Skeletal muscle satellite cell (primary cell): Measurements from ENCODE around the gene GPR180.

Experiments used
- H3K27me3 ChIP-seq: 2 replicates; pipeline ENCODE4 v1.7.0; 2013; ENCODE audit warnings: low read length; ENCODE audit not compliant: control insufficient read depth, insufficient read depth
- H3K36me3 ChIP-seq: 2 replicates; pipeline ENCODE4 v1.7.0; 2013; ENCODE audit warnings: mild to moderate bottlenecking, control low read depth, low read length; ENCODE audit not compliant: insufficient read depth
- H3K4me1 ChIP-seq: 2 replicates; pipeline ENCODE4 v1.7.0; 2013; ENCODE audit warnings: low read length; ENCODE audit not compliant: control insufficient read depth, insufficient read depth
- H3K4me2 ChIP-seq: 2 replicates; pipeline ENCODE4 v1.7.0; 2013; ENCODE audit warnings: mild to moderate bottlenecking, low read length
- H3K4me3 ChIP-seq: 2 replicates; pipeline ENCODE4 v1.7.0; 2013; ENCODE audit warnings: low read length
- H3K9ac ChIP-seq: 2 replicates; pipeline ENCODE4 v1.7.0; 2013; ENCODE audit warnings: mild to moderate bottlenecking, low read depth, low read length, moderate library complexity
- H3K9me3 ChIP-seq: replicated peaks from 2 replicates; pipeline ENCODE4 v1.7.0; 2013; ENCODE audit warnings: mild to moderate bottlenecking, control low read depth, low read length

Gene GPR180

GRCh38 chr13:94568443-94568842 is 33.2 kb upstream of the GPR180 start:
- Histone ChIP-seq H3K4me2 (no peak overlapping the region), H3K36me3 (peaks cover 51% of the 10 kb centered on the region), H3K27me3 (no peaks in the 10 kb centered on the region), H3K4me1 (no peaks in the 10 kb centered on the region), H3K9ac (no peak overlapping the region), H3K4me3 (no peak overlapping the region), H3K9me3 (no peaks in the 10 kb centered on the region)

DNA sequence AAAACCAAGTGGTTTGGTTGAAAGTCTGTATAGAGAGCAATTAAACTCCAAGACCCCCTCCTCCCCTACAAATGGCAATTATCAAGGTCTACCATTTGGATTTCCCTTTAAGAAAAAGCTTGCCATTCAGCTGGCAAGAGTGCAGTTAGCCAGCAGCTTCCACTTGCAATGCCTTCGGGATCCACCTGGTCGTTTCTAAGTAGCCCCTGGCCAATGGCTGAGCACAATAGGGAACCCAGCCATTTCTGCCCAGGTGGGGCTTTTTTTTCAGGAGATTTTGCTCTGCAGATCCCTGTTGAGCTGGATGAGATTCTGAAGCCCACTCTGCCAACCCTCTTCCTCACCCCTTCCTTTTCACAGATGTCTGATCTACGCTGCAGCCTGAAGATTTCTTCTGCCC is 32.0 kb upstream of the GPR180 start:
- H3K9me3 ChIP-seq = no peaks in the 10 kb centered on the region
- no peak overlapping the region for H3K9ac ChIP-seq
- H3K4me2 ChIP-seq = no peak overlapping the region
- H3K27me3 ChIP-seq = no peaks in the 10 kb centered on the region
- H3K4me3 ChIP-seq = no peak overlapping the region
- peaks cover 63% of the 10 kb centered on the region for H3K36me3 ChIP-seq
- no peaks in the 10 kb centered on the region for H3K4me1 ChIP-seq

- H3K4me3 ChIP-seq = no peak overlapping the region
- peaks cover 8% of the 10 kb centered on the region for H3K4me1 ChIP-seq
- no peaks in the 10 kb centered on the region for H3K27me3 ChIP-seq
- no peaks in the 10 kb centered on the region for H3K9me3 ChIP-seq
- no peak overlapping the region for H3K4me2 ChIP-seq
- peaks cover 79% of the 10 kb centered on the region for H3K36me3 ChIP-seq
- H3K9ac ChIP-seq = no peak overlapping the region
Observed at GRCh38 chr13:94579063-94579462, 22.6 kb upstream of the GPR180 start.

- Histone ChIP-seq H3K4me2 (no peak overlapping the region), H3K9me3 (no peaks in the 10 kb centered on the region), H3K4me1 (peaks cover 13% of the 10 kb centered on the region), H3K9ac (no peak overlapping the region), H3K4me3 (no peak overlapping the region), H3K36me3 (peaks cover 57% of the 10 kb centered on the region), H3K27me3 (no peaks in the 10 kb centered on the region)
Observed at GRCh38 chr13:94583926-94584325, 17.7 kb upstream of the GPR180 start.

DNA sequence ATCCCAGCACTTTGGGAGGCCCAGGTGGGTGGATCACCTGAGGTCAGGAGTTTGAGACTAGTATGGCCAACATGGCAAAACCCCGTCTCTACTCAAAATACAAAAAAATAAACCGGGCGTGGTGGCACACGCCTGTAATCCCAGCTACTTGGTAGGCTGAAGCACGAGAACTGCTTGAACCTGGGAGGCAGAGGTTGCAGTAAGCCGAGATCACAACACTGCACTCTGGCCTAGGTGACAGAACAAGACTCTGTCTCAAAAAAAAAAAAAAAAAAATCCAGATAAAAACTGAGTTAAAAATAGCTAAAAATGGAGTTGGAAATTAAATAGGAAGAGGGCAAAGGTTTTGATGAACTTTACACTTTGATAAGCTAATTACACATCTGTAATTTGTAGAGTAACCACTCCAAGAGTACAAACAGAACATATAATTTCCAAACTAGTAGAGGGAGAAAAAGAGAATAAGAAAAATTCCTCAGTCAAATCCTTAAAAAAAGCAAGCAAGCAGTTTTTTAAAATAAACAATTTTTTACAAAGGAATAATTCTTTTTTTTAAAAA is 16.0 kb upstream of the GPR180 start:
- Histone ChIP-seq H3K9ac (no peak overlapping the region), H3K4me2 (no peak overlapping the region), H3K27me3 (no peaks in the 10 kb centered on the region), H3K4me3 (no peak overlapping the region), H3K4me1 (peaks cover 13% of the 10 kb centered on the region), H3K9me3 (no peaks in the 10 kb centered on the region), H3K36me3 (peaks cover 44% of the 10 kb centered on the region)

DNA sequence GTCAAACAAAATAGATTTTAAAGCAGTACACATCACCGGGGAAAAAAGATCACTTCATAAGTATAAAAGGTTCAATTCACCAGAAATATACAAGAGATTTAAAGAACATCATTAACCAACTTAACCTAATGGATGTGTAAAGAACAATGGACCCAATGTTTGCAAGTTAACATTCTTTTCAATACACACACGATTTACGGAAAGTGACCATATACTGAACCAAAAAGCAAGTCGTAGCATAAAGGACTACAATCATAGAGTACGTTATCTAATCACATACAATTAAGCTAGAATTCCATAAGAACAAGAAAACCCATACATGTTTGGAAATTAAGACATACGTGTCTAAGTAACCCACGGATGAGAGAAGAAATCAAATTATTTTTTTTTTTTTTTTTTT is 15.3 kb upstream of the GPR180 start:
- Histone ChIP-seq H3K9ac (no peak overlapping the region), H3K36me3 (peaks cover 48% of the 10 kb centered on the region), H3K4me2 (no peak overlapping the region), H3K9me3 (no peaks in the 10 kb centered on the region), H3K27me3 (no peaks in the 10 kb centered on the region), H3K4me1 (peaks cover 13% of the 10 kb centered on the region), H3K4me3 (no peak overlapping the region)

DNA sequence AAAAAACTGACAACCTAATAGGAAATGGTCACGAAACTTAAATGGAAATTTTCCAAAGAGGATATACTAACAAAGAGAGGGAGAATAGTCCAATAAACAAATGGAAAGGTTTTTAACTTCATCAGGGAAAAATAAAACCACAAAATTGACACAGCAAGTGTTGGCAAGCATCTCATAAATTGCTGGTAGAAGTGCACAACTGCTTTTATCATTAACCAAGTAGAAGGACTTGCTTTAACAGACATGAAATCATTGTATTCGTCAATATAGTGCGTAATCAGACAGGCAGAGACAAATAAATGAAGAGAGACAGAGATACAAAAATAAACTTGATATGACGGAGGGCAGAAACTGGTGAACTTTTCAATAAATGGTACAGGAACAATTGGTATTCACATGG is 13.1 kb upstream of the GPR180 start:
- H3K36me3 ChIP-seq = peaks cover 50% of the 10 kb centered on the region
- no peak overlapping the region for H3K4me2 ChIP-seq
- no peaks in the 10 kb centered on the region for H3K9me3 ChIP-seq
- H3K27me3 ChIP-seq = no peaks in the 10 kb centered on the region
- no peak overlapping the region for H3K9ac ChIP-seq
- no peak overlapping the region for H3K4me3 ChIP-seq
- H3K4me1 ChIP-seq = peaks cover 10% of the 10 kb centered on the region

DNA sequence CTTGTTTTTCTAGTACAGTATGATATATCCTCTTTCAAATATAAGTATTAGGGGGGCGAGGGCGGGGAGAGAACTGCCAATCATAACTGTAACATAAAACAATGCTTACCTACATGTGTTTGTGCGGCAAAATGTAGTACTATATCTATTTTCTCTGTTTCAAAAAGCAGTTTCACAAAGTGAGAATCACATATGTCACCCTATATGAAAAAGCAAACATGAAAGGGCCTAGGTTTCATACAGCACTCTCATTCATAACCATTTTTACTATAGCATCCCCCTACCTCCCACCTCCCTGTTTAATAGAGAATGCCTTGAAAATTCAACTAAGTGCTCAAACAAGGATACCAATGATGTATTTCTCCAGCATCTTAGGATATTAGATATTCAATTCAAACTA is 10.9 kb upstream of the GPR180 start:
- Histone ChIP-seq H3K9me3 (no peaks in the 10 kb centered on the region), H3K36me3 (peaks cover 33% of the 10 kb centered on the region), H3K4me1 (peaks cover 14% of the 10 kb centered on the region), H3K27me3 (no peaks in the 10 kb centered on the region), H3K4me2 (no peak overlapping the region), H3K4me3 (no peak overlapping the region), H3K9ac (no peak overlapping the region)

- H3K36me3 ChIP-seq = peaks cover 27% of the 10 kb centered on the region
- peak overlapping the region; percentile 97 for H3K9ac ChIP-seq
- H3K9me3 ChIP-seq = no peaks in the 10 kb centered on the region
- H3K4me1 ChIP-seq = peaks cover 14% of the 10 kb centered on the region
- H3K4me2 ChIP-seq = peak overlapping the region; percentile 95
- H3K27me3 ChIP-seq = no peaks in the 10 kb centered on the region
- peak overlapping the region; percentile 94 for H3K4me3 ChIP-seq
Observed at GRCh38 chr13:94595001-94595949, 6.4 kb upstream of the GPR180 start.

DNA sequence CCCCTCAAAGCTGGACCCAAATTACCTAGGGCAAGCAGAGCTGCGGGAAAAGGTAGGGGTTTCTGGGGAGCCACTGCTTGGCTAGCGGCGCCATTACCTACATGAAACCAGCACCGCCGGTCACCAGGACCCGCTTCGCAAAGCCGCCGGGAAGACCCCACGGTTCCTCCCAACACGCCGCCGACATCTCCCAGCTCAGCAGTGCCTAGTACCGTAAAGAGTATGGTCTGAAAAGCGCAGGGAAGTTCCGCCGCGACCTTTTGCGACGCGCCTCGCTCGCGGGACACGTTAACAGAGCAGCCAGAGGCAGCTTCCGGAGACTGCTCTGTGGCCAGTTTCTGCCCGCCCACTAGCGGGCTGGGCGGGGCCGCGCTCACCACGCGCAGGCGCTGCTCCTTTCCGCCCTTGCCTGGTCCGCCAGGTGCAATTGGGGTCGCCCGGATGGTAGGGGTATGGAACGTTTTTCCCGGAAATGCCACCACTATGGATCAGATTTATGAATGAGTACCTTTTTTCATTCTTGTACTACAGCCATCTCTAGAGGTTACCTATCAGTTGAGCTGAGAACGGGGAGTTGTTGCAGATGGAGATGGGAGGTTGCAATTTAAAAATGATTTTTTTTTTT is 5.6 kb upstream of the GPR180 start, which contains the start of gene TGDS:
TGDS (minus strand) TSS at position 203 of the 625 bp plus-strand sequence; CDS start at position 187, 16 bp downstream.
- Histone ChIP-seq H3K36me3 (peaks cover 19% of the 10 kb centered on the region), H3K4me1 (peaks cover 14% of the 10 kb centered on the region), H3K9ac (peak within 1 kb of the TSS; percentile 97), H3K4me3 (peak within 1 kb of the TSS; percentile 94), H3K9me3 (no peaks in the 10 kb centered on the region), H3K4me2 (peak within 1 kb of the TSS; percentile 95), H3K27me3 (no peaks in the 10 kb centered on the region)

GRCh38 chr13:94596575-94596971 is 5.1 kb upstream of the GPR180 start:
- Histone ChIP-seq H3K4me3 (peak overlapping the region; percentile 94), H3K36me3 (peaks cover 15% of the 10 kb centered on the region), H3K4me2 (peak overlapping the region; percentile 95), H3K27me3 (no peaks in the 10 kb centered on the region), H3K4me1 (peaks cover 14% of the 10 kb centered on the region), H3K9me3 (no peaks in the 10 kb centered on the region), H3K9ac (peak overlapping the region; percentile 97)
